RPMI8226 (cell line): ENCODE measurements around the gene MEIOC.

ENCODE experiments used
- DNase-seq: peaks from one replicate; pipeline ENCODE4 v3.0.0-alpha.2; 2015

The MEIOC gene

DNA sequence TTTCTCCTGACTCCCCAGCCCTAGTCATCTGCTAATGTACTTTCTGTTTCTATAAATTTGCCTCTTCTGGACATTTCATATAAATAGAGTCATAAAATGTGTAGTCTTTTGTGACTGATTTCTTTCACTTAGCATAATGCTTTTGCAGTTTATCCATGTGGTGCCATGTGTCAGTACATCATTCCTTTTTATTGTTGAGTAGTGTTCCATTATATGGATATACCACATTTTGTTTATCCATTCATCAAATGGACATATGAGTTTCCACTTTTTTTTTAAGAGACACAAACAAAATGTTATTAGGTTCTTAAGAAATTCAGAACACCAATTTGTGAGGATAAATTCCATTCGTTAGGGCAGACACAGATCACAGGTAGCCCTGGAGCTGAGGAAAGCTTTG lies 63.2 kb downstream of the MEIOC start:
- DNase-seq = no peak

GRCh38 chr17:44722254-44722653 lies 66.0 kb downstream of the MEIOC start:
- no peak for DNase-seq
